HAP-1 (cell line): Measurements from ENCODE around the gene TPD52L2.

Source experiments
- DNase-seq, 2 experiments: peaks; one replicate each; pipeline ENCODE4 v3.0.0-alpha.2; 2016 to 2020; ENCODE audit warnings: low spot score in 2 of 2
- H3K27me3 ChIP-seq: fragments of 250-450 bp; sonication (Bioruptor Pico); 2 replicates; pipeline ENCODE4 v1.5.1; 2020; ENCODE audit warnings: low read depth, mild to moderate bottlenecking, moderate library complexity
- H3K36me3 ChIP-seq: fragments of 250-450 bp; sonication (Bioruptor Pico); replicated peaks from 2 replicates; pipeline ENCODE4 v1.5.1; 2020; ENCODE audit warnings: mild to moderate bottlenecking
- H3K4me1 ChIP-seq: fragments of 250-450 bp; sonication (Bioruptor Pico); 2 replicates; pipeline ENCODE4 v1.5.1; 2020; ENCODE audit warnings: mild to moderate bottlenecking
- H3K4me3 ChIP-seq: fragments of 250-450 bp; sonication (Bioruptor Pico); 2 replicates; pipeline ENCODE4 v1.5.1; 2020; ENCODE audit warnings: mild to moderate bottlenecking, moderate library complexity
- H3K9me3 ChIP-seq: fragments of 250-450 bp; sonication (Bioruptor Pico); 2 replicates; pipeline ENCODE4 v1.5.1; 2020; ENCODE audit warnings: mild to moderate bottlenecking, moderate library complexity
- in situ Hi-C: fragments of 300-500 bp; cut with MboI; formaldehyde crosslinking; loops from 3 replicates; pipeline ENCODE4 v1.14.3; 2020; ENCODE audit warnings: low sequenced_read_pairs, inconsistent platforms, mixed read lengths

TPD52L2 gene

DNA sequence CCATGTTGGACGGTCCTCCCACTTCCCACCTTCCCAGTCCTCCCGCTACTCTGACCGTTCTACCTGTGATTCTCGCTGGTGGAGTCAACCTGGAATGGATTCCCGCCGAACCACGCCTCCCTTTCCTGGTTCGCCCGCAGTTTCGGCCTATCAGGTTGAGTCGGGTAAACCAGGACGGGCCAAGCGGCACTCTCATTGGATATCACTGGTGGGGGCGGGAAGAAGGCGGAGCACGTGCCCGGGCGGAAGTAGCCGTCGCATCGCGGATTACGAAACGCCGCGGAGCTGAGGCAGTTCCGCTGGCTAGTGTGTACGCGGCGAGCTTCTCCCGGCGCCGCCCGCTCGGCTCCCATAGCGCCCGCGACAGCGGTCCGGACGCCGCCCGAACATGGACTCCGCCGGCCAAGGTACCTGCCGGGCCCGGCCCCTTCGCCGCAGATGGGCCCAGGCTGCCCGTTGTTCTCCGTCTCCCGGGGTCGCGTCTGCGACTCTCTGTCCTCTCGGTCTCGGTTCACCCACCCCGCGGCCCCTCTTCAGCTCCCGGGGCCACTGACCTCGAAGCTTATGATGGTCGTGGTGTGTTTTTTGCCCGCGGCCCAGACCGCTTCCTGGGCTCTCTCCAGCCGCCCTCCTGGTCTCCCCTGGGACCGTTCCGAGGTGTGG lies at the start of gene TPD52L2:
Gene TPD52L2, plus strand, starts transcription at position 293 of the 663 bp plus-strand sequence. Its CDS starts 96 bp downstream, at position 389.
- Histone ChIP-seq H3K4me1 (peaks cover 3% of the 10 kb centered on the region), H3K4me3 (peak within 1 kb of the TSS; percentile 85), H3K9me3 (no peaks in the 10 kb centered on the region), H3K36me3 (peaks cover 27% of the 10 kb centered on the region), H3K27me3 (no peaks in the 10 kb centered on the region)
- peak; percentile 99 to 100 for DNase-seq
- in situ Hi-C loops: no loop called here

DNA sequence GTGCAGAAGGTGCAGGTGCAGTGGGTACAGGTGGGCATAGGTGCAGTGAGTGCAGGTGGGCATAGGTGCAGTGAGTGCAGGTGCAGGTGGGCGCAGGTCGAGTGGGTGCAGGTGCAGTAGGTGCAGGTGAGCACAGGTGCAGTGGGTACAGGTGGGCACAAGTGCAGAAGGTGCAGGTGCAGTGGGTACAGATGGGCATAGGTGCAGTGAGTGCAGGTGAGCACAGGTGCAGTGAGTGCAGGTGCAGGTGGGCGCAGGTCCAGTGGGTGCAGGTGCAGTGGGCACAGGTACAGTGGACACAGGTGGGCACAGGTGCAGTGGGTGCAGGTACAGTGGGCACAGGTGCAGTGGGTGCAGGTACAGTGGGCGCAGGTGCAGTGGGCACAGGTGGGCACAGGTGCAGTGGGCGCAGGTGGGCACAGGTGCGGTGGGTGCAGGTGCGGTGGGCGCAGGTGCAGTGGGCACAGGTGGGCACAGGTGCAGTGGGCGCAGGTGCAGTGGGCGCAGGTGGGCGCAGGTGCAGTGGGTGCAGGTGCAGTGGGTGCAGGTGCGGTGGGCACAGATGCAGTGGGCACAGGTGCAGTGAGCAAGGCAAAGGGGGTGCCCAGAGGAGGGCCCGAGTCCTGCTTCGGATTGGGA lies 49.3 kb upstream of the TPD52L2 start:
- Histone ChIP-seq H3K9me3 (no peaks in the 10 kb centered on the region), H3K36me3 (no peaks in the 10 kb centered on the region), H3K27me3 (no peaks in the 10 kb centered on the region), H3K4me3 (no peak overlapping the region), H3K4me1 (no peaks in the 10 kb centered on the region)
- in situ Hi-C loops: no loop called here
- no peak for DNase-seq

DNA sequence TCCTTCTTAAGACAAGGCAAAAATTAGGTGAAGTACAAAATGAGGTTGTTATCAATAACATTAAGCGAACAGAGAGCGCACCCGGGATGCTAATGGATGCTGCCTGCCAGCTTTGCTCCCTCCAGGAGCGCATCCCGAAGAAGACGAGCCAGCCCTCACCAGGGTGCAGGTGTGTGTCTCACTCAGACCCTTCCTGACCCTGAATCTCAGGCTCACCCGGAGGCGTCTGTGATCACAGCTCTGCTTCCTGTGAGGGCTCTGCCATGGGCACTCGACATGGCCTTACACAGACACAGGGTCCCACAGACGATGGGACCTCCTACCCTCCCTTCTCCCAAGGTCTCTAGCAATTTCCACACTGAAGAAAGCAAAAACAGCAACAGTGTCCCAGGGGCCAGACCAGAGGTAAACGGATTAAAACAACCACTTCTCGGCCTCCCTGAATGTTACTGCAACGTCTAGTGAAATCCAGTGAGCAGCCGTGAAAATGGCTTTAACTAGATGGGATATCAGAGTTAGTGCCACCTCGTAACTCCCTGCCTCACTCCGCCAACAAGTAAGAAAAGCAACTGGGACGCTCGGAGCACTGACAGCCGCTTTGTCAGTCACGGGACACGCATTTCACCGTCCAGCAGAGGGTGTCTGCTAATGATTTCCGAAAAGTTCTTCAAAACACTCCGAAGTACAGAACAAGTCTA lies 45.7 kb upstream of the TPD52L2 start:
- Histone ChIP-seq H3K4me1 (no peaks in the 10 kb centered on the region), H3K4me3 (no peak overlapping the region), H3K36me3 (no peaks in the 10 kb centered on the region), H3K27me3 (no peaks in the 10 kb centered on the region), H3K9me3 (no peaks in the 10 kb centered on the region)
- in situ Hi-C loops: no loop called here
- DNase-seq: no peak

DNA sequence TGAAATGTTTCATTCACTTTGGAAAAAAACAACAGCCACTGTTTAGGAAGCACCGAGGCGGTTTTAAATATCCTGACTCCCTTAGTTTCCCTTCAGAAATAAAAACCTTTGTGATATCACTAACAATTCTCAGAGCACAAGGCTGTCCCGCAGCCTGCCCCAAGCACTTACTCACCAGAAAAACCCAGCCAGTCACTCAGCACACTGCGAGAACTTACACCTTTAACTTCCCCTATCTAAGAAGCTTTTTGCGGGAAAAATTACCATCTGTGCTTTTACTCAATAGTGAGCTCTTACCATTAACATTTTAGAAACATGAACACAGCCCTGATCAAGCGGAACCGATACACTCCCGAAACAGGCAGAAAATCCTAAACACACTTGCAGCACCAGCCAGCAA lies 43.3 kb upstream of the TPD52L2 start:
- Histone ChIP-seq H3K4me1 (no peaks in the 10 kb centered on the region), H3K4me3 (no peak overlapping the region), H3K36me3 (no peaks in the 10 kb centered on the region), H3K9me3 (no peaks in the 10 kb centered on the region), H3K27me3 (no peaks in the 10 kb centered on the region)
- in situ Hi-C loops: no loop called here
- DNase-seq: no peak

DNA sequence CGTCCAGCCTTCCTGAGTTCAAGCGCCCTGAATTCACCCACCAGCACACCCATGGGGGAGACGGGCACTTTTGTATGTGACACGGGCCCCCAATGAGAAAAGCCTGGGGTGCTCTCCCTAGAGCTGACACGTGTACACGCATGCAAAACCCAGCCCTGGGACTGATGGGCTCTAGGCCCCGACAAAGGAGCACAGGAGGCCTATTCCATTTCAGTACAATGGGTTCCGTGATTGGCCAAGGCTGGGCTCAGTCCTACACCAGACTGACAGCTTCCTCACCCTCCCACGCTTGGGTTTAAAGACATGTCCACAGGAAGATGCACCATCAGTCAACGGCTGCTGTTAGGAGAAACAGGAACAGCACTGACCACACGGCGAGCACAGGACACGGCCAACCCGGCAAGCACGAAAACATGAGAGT lies 42.8 kb upstream of the TPD52L2 start:
- in situ Hi-C loops: no loop called here
- Histone ChIP-seq H3K4me3 (no peak overlapping the region), H3K36me3 (no peaks in the 10 kb centered on the region), H3K9me3 (no peaks in the 10 kb centered on the region), H3K4me1 (no peaks in the 10 kb centered on the region), H3K27me3 (no peaks in the 10 kb centered on the region)
- DNase-seq: no peak

DNA sequence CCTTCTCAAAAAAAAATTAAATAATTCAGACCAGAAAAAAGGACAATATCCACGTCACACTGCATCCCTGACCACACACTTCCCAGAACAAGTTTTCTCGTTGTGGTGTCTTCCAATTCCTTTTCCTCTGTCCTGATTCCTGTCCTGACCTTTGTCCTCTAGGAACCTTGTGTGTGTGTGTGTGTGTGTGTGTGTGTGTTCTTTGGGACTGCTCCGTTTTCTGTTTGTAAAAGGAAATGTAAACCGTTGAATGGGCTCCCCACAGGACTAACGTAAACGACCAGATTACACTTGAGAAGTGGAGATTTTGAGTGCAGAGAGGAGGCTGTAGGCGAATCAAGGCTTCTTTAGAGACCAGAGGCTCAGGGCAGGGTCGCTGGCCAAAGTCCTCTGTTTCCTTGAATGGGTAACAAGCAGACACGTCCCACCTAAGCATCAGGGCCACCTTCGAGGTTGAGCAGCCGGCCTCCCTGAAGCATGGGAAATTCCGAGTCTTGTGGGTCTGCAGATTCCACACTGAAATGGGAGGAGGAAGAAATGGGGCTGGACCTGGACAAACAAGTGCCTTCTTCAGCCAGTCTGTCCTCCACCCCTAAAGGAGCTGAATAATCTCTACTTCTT lies 41.3 kb upstream of the TPD52L2 start:
- Histone ChIP-seq H3K4me1 (no peaks in the 10 kb centered on the region), H3K9me3 (no peaks in the 10 kb centered on the region), H3K4me3 (no peak overlapping the region), H3K36me3 (no peaks in the 10 kb centered on the region), H3K27me3 (no peaks in the 10 kb centered on the region)
- no peak for DNase-seq
- in situ Hi-C loops: no loop called here

DNA sequence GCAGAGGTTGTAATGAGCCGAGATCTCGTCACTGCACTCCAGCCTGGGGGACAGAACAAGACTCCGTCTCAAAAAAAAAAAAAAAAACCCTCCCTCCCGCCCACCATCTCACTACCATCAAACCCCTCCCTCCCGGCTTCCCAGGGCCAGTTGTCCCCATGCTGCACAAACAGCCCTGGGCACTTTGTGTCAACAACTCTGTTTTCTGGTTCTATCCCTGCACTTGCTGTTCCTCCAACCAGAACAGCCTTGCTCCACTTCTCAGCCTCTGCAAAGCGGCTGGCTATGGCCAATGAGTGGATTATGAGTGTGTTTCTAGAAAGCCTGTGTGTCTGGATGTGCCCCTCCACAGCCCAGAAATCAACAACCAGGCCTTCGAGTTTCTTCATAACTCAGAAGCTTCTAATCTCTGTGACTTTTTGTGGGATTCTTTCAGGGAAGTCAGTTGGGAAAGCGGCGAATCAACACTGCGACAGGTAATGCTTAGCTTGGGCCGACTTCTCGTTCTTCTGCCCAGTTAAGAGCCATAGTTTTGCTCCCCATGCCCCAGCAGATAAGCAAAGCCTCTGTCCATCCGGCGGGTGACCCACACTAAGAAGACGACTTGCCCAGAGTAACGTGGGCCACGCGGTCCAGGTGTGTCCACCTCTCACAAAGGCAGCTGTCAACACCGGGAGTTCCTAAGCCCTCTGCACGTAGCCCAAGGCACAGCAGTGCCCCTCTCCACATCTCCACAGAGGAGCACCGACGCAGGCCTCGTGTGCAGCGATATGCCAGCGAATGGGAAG lies 39.5 kb upstream of the TPD52L2 start:
- no peak overlapping the region for H3K4me3 ChIP-seq
- no peaks in the 10 kb centered on the region for H3K4me1 ChIP-seq
- H3K9me3 ChIP-seq: no peaks in the 10 kb centered on the region
- H3K36me3 ChIP-seq: no peaks in the 10 kb centered on the region
- in situ Hi-C loops: no loop called here
- H3K27me3 ChIP-seq: no peaks in the 10 kb centered on the region
- no peak for DNase-seq

DNA sequence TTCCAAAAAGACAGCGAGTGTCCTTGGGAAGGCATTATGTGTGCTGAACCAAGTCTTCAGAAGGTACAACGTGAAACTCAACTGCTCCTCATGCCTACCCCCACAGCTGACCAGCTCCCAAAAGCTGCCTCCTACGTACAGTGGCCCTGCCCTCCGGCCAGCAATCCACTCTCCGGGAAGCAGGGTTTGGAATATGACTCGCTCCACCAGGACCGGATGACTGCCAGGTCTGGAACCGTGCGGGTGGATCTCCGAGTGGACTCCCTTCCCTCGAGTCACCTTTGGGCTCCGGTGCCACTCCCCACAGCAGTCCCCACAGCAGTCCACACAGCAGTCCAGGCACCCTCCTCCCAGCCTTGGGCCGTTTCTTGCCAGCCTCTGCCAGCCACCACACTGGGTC lies 38.3 kb upstream of the TPD52L2 start:
- Histone ChIP-seq H3K9me3 (no peaks in the 10 kb centered on the region), H3K36me3 (no peaks in the 10 kb centered on the region), H3K4me1 (no peaks in the 10 kb centered on the region), H3K4me3 (no peak overlapping the region), H3K27me3 (no peaks in the 10 kb centered on the region)
- no peak for DNase-seq
- in situ Hi-C loops: no loop called here

DNA sequence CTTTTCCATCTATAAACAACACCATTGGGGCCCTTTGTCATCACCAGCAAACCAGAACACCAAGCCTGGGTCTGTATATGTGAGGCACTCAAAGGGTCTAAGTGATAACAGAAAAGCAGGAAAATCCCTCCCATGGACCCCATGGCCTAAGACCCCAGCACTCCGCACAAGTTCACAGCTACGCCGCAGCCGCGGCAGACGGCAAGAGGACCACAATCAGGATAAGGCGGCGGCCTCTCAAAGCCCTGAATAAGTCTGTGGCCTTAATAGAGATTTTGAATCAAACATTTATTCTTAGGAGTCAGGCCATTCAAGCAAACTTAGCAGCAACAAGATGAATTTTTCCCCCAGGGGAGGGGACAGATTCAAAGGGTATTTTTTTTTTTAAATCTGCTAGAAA lies 36.9 kb upstream of the TPD52L2 start:
- in situ Hi-C loops: no loop called here
- no peak for DNase-seq
- Histone ChIP-seq H3K9me3 (no peaks in the 10 kb centered on the region), H3K4me1 (no peaks in the 10 kb centered on the region), H3K4me3 (no peak overlapping the region), H3K36me3 (no peaks in the 10 kb centered on the region), H3K27me3 (no peaks in the 10 kb centered on the region)

DNA sequence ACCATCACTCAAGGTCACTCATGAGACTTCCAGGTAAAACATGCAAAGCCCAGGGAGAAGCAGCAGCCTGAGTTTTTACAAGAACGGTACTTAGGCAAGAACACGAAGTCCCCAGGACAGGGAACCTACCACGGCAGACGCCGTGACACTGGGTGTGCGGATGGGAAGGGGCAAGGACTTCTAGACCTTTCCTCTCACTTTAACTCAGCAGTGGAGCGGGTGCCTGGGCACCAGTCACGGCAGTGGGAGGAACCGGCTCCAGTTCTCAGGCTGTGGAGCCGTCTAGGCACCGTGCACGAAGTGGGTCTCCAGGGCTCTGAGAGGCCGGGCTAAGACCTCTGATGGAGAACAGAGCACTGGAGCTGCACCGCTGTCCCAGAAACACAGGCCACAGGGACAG lies 36.5 kb upstream of the TPD52L2 start:
- Histone ChIP-seq H3K27me3 (no peaks in the 10 kb centered on the region), H3K4me3 (no peak overlapping the region), H3K36me3 (no peaks in the 10 kb centered on the region), H3K4me1 (no peaks in the 10 kb centered on the region), H3K9me3 (no peaks in the 10 kb centered on the region)
- in situ Hi-C loops: no loop called here
- DNase-seq: no peak

DNA sequence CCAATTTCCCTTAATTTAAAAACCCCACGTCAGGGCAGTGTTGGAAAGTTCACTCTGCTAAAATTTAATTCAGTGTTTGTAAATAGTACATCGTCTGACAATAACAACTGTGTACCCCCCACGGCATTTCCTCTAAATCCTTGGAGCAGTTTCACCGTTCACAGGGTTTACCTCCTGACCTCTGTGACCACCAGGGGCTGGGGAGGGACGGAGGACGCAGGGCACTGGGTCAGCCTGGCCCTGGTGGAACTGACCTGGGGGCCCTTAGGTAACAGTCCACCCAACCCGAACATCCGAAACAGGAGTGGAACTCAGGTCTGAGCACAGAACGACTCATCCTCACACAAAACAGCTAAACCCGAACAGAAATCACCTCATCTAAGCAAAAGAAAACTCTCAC lies 36.1 kb upstream of the TPD52L2 start:
- no peaks in the 10 kb centered on the region for H3K4me1 ChIP-seq
- H3K4me3 ChIP-seq: no peak overlapping the region
- no peak for DNase-seq
- in situ Hi-C loops: no loop called here
- H3K36me3 ChIP-seq: no peaks in the 10 kb centered on the region
- no peaks in the 10 kb centered on the region for H3K27me3 ChIP-seq
- H3K9me3 ChIP-seq: no peaks in the 10 kb centered on the region

DNA sequence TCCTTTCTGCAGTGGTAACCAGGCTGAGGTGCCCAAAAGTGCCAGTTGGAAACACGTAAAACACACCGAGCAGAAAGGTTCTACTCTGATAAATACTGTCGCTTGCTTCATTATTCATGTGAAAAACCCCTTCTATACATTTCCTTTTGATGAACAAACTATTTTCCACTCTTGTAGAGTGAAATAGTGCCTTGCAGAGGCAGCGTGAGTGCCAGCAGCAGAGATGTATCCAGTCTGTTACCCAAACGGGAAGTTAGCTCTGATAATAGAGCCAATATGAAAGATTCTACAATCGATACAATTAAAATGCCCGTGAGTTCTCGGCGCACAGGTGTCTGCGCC lies 35.5 kb upstream of the TPD52L2 start:
- no peak for DNase-seq
- H3K4me3 ChIP-seq: peak overlapping the region; percentile 32
- no peaks in the 10 kb centered on the region for H3K4me1 ChIP-seq
- H3K9me3 ChIP-seq: no peaks in the 10 kb centered on the region
- no peaks in the 10 kb centered on the region for H3K36me3 ChIP-seq
- in situ Hi-C loops: no loop called here
- H3K27me3 ChIP-seq: no peaks in the 10 kb centered on the region

DNA sequence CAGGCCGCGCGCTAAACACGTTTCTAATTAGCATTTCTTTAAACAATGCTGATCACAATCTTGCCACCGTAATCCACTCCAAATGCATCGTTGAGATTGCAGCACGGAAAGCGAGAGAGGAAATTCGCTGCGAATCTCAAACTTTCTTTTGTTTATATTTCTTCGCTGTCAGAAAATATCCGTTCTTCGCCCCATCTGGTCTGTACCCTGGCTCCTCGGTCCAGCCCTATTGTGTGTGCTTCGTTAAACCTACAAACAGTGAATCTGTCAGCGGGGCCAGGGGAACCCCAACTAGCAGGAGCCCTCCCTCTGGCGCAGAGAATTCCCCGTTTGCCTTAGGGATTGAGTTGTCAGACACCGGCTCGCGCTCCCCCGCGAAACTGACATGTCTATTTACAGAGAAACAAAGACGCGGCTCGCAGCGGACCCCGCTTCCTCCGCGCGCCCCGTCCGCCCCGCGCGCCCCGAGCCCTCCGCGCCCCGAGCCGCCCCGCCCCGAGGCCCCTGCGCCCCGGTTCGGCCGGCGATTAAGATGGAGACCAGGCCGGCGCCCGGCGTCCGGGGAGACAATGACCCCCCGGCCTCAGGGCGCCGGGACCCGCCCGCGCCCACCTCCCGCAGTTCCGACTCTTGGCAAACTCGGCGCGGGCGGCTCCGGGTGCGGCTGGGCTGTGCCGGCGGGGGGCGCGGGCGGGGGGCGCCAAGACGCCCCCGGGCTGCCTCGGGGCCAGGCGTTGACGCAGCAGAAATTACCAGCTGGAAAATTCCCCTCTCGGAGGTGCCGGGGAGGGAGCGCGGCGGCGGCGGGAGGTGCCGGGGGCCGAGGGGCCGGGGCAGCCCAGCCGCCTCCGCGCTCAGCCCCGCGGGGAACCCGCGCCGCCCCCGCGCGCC lies 34.9 kb upstream of the TPD52L2 start:
- H3K27me3 ChIP-seq: no peaks in the 10 kb centered on the region
- H3K36me3 ChIP-seq: no peaks in the 10 kb centered on the region
- peak overlapping the region; percentile 32 for H3K4me3 ChIP-seq
- peak; percentile 9 to 28 for DNase-seq
- no peaks in the 10 kb centered on the region for H3K9me3 ChIP-seq
- no peaks in the 10 kb centered on the region for H3K4me1 ChIP-seq
- in situ Hi-C loops: no loop called here
